ENCODE data around the gene IFNLR1.

IFNLR1 gene

DNA sequence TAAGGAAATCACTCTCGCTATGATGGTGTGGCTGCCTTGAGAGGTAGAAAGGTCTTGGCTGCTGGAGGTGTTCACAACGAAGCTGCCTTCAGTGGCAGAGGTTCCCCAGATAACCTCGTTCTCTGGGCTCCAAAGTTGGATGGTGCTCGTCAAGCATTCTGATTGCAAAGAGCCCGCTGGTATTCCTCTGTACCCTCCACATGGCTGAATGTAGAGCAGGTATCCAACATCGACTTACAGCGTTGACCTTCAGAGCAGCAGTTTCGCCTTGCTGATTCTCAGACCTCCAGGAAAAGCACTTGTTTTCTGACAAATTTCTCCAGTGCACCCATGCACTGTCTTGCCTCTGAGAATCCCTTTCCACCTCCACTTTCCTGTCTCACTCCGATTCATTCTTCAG, 39.9 kb downstream of the IFNLR1 start:
- DNase-seq = no peak

GRCh38 chr1:24142546-24143534, 44.2 kb downstream of the IFNLR1 start, which contains the start of gene IL22RA1:
TSS of gene IL22RA1 (minus strand) at chr1:24143140. CDS start at chr1:24143082, 58 bp downstream.
- DNase-seq = peak; percentile 20

- DNase-seq = no peak
Observed at GRCh38 chr1:24141311-24141997, 45.6 kb downstream of the IFNLR1 start.

- DNase-seq = no peak
Observed at GRCh38 chr1:24140741-24141181, 46.3 kb downstream of the IFNLR1 start.

GRCh38 chr1:24139841-24140425, 47.2 kb downstream of the IFNLR1 start:
- DNase-seq = no peak

GRCh38 chr1:24139222-24139489, 47.9 kb downstream of the IFNLR1 start:
- no peak for DNase-seq

DNA sequence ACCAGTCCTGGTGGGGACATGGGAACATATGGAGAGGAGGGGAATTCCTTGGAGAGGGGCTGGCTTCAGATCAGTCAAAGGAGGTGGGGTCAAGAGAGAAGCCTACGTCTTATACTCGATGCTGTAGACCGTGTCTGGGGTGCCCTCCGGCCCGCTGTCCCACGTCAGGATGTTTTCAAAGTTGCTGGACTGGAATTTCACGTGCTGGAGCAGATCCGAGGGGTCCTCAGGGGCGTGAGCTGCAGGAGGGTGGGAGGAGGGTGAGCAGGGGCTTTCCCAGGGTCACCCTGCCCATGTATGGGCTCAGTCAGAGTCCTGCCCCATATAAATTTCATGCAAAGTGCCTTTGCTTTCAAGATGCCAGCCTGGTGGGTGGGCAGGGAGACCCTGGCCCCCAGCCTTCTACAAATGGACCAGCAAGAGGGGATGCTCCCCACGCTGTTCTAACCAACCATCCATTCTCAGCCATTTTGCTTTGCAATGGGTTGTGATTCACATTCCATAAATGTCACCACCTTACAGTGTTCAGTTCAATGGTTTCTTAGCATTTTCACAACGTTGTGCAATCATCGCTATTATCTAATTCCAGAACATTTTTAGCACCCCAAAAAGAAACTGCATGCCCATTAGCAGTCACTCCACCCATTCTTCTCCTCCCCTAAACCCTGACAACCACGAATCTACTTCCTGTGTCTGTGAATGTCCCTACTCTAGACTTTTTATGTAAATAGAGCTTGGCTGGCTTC, 48.4 kb downstream of the IFNLR1 start:
- DNase-seq = no peak

DNA sequence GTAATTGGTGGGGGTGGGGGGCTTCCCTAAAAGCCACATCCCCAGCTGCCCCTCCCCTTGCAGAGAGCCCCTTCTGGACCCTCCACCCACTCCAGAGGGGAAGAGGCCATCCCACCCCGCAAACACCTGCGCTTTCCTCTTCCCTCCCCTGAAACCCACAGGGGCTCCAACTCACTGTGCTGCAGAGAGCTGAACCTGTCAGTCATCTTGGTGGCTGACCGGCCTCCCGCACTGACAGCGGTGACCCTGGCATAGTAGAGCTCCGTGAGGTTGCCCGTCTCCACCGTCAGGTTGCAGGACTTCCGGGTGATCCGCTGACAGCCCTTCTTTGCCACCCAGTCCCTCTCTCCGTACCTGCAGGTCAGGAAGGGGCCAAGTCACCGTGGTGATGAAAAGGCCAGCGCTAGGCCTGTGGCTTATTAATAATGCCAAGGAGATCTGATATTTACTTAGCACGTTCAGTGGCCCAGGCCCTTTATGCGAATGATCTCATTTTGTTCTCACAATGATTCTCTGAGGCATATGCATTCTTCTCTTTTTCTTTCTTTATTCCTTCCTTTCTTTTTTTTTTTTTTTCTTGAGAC, 50.0 kb downstream of the IFNLR1 start:
- no peak for DNase-seq

- DNase-seq = no peak
Observed at GRCh38 chr1:24134376-24134775, 52.7 kb downstream of the IFNLR1 start.

- no peak for DNase-seq
Observed at GRCh38 chr1:24133819-24134218, 53.3 kb downstream of the IFNLR1 start.

- DNase-seq = no peak
Observed at GRCh38 chr1:24130385-24130784, 56.7 kb downstream of the IFNLR1 start.

- DNase-seq = no peak
Observed at GRCh38 chr1:24127801-24128363, 59.2 kb downstream of the IFNLR1 start.

GRCh38 chr1:24127134-24127800, 59.8 kb downstream of the IFNLR1 start:
- no peak for DNase-seq

DNA sequence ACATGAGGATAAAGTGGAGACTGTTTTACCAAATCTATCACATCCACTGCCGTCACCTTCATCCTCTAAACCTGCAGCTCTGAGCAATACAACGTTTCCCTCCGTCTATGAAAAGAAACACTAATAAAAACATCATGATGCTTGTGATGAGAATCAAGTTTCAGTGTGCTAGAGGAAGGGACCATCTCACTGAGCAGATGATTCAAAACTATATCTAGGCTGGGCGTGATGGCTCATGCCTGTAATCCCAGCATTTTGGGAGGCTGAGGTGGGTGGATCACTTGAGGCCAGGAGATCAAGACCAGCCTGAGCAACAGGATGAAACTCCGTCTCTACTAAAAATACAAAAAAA, 60.4 kb downstream of the IFNLR1 start:
- DNase-seq = no peak

DNA sequence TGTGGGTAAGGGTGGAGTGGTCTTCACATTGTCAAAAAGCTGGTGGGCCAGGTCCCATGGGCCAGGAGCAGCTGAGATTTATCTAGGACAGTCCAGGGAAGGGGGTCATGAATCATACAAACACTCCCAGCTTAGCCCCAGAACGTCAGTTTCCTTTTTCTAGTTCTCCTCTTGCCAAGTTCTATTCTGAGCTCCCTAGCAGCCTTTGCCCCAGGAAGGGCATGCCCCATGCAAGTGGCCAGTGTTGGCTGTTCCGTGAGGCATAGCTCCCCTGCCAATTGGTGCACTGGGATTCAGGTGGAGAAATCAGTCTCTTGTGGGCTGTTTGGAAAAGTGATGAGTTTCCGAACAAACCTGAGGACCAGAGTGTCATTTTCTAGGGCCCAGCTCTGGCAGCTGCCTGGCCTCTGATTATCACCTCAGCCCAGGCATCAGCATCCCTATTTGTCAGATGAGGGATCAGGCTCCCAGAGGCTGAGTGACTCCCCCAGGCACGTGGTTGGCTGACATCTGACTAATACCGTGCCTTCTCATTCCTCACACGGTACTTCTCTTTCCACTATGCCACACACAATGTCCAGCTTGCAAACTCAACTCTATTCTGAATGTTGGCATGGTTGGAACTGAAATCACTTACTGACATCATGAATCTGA, 60.9 kb downstream of the IFNLR1 start:
- DNase-seq = no peak

GRCh38 chr1:24125456-24125855, 61.6 kb downstream of the IFNLR1 start:
- DNase-seq = no peak

- DNase-seq = no peak
Observed at GRCh38 chr1:24124980-24125379, 62.1 kb downstream of the IFNLR1 start.

DNA sequence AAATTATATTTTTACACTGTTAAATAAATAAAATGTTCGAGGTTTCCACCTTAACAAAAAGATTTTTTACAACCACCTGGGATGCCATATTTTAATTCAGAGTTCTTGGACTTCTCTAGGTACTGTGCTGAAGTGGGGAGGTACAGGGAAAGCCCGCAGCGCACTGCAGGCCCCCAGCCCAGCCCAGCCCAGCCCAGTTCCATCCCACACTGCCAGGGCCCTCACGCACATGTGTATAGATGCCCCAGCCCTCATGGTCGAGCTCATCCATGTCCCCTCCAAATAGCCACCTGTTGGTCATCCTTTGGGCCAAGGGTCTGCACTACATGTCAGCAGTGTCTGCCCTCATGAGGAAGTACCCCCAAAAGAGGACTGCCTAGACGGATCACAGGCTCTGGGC, 63.5 kb downstream of the IFNLR1 start:
- no peak for DNase-seq

- no peak for DNase-seq
Observed at GRCh38 chr1:24122776-24123175, 64.3 kb downstream of the IFNLR1 start.

DNA sequence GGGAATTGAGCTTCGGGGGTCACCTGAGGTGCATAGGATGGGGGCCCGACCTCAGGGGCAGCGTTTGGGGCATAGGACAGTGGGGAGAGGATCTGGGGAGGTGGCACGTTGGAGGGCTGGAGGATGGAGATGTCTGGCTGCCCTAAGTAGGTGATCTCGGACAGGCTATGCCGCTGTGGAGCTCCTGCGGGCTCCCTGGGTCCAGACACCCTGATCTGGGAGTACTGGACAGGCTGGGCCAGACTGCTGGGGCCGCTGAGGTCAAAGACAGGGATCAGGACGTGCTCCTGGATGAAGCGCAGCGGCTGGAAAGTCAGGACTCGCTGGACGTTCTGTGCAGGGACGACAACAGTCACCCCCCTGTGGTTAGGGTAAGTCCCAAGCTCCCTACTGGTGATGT, 65.7 kb downstream of the IFNLR1 start:
- DNase-seq = no peak

DNA sequence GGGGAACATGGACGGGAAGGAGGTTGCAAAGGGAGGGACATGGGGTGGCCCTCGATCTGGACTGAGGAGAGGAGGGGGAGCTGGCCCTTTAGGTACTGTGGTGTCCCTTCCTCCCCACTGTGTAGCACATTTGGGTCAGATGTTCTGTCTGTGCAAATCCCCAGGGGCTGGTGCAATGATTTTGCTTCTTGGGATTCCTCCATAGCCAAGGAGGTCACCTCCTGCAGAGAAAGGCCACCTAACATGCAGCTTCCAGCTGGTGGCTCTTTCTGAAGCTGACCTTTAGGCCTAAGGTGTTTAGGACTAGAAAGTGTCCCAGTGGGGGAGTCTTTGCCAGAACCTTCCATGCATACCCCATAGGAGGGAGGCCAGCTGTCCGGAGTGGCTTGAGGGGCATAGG, 66.1 kb downstream of the IFNLR1 start:
- no peak for DNase-seq
